NCI-H446 (cell line): ENCODE results near the gene CHTF18.
"Not testable (repeated sequence)": the region's sequence is repeated elsewhere in the genome, so short reads cannot be mapped to it uniquely, and the experiment has no call there.

ENCODE experiments used
- DNase-seq, 2 experiments: peaks; one replicate each; lab custom pipeline; 2025; lab: John Stamatoyannopoulos, UW

Gene CHTF18

DNA sequence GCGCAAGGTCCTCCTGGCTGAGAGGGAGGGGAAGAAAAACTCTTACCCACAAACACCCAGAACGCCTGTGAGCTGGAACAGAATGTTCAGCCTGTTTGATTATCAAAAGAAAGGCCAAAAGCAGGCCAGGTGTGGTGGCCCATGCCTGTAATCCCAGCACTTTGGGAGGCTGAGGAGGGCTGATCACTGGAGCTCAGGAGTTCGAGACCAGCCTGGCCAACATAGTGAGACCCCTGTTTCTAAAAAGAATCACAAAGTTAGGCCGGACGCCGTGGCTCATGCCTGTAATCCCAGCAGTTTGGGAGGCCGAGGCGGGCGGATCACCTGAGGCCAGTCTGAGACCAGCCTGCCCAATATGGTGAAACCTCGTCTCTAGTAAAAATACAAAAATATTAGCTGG, 12.1 kb upstream of the CHTF18 start:
- DNase-seq = not testable (repeated sequence)

DNA sequence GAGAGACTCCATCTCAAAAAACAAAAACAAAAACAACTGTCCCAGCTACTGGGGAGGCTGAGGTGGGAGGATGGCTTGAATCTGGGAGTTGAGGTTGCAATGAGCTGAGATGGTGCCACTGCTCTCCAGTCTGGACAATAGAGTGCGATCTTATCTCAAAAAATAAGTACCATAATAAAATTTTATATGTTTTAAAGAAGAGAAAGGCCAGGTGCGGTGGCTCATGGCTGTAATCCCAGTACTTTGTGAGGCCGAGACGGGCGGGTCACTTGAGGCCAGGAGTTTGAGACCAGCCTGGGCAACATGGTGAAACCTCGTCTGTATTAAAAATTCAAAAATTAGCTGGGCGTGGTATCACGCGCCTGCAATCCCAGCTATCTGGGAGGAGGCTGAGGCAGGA, 11.6 kb upstream of the CHTF18 start:
- no peak for DNase-seq

DNA sequence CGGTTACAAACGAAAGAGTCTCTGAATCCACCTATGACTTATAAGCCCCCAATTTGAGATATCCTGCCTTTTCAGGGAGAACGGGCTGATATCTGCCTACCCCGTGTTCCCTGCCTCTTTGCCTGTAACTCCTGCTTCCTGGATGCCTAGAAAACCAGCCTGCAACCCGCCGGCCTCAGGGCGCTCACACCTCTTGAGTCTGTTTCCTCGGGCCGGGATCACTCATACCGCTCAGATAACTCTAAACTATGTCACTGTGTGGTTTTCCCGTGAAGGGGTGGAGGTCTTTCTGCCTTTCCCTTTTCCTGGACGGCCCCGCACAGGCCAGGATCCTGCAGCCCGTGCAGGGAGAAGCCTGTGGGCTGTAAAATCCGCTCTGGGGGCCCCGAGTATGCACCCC, 10.6 kb upstream of the CHTF18 start:
- DNase-seq = no peak

DNA sequence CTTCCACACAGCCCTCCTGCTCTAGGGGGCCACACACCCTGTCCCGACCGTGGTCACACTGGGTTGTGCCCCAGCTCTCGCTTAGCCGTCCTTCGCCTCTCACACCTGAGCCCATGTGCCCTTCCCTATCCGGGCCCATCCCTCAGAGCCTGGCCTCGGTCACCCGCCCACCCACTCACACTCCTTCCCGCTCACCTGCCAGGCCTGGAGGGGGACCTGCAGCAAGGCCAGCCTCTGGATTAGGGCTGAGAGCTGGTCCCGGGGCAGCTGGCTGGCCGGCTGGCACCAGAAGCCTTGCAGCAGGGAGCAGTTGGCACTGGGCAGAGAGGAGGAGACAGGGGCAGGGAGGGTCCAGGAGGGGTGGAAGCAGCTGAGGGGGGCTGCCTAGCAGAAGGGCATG, 10.0 kb upstream of the CHTF18 start:
- no peak for DNase-seq

DNA sequence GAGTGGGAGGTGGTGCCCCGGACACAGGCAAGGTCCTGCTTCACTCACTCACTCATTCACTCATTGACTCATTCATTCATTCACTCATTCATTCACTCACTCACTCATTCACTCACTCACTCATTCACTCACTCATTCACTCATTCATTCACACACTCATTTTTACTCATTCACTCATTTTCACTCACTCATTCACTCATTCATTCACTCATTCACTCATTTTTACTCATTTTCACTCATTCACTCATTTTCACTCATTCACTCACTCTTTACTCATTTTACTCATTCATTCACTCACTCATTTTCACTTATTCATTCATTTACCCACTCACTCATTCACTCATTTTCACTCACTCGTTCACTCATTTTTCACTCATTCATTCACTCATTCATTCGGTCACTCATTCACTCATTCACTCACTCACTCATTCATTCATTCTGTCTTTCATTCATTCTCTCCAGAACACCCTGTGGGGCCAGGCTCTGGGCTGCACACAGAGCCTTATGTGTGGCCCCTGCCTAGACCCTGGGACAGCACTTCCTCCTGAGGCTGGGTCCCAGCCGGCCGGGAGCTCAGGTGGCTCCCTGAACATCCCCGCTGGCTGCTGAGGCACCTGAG, 9.4 kb upstream of the CHTF18 start:
- no peak for DNase-seq

DNA sequence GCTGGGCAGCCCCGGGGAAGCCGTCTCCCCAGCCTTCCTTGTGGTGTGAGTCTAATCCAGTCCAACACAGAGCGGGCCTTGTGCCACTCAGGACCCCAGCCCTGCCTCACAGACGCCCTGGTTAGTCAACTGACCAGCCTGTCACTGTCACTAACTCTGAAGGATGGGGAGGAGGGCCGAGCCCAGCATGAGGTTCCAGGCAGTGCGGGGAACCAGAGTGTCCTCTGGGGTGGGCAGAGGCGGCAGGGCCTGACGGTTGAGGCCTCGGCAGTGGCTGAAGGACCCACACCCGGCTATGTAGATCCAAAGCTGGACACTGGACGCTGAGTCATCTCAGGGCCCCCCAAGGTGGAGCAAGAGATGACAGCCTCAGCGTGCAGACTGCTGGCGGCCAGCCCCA, 8.9 kb upstream of the CHTF18 start:
- no peak for DNase-seq

DNA sequence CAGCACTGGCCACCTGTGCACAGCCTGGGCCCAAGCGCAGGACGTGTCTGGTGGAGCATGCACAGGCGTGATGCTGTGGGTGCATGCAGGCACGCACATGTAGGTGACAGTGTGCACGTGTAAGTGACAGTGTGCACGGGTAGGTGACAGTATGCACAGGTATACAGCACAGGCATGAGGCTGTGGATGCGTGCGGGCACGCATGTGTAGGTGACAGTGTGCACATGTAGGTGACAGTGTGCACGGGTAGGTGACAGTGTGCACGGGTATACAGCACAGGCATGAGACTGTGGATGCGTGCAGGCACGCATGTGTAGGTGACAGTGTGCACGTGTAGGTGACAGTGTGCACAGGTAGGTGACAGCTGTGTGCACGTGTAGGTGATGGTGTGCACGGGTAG, 8.1 kb upstream of the CHTF18 start:
- no peak for DNase-seq

DNA sequence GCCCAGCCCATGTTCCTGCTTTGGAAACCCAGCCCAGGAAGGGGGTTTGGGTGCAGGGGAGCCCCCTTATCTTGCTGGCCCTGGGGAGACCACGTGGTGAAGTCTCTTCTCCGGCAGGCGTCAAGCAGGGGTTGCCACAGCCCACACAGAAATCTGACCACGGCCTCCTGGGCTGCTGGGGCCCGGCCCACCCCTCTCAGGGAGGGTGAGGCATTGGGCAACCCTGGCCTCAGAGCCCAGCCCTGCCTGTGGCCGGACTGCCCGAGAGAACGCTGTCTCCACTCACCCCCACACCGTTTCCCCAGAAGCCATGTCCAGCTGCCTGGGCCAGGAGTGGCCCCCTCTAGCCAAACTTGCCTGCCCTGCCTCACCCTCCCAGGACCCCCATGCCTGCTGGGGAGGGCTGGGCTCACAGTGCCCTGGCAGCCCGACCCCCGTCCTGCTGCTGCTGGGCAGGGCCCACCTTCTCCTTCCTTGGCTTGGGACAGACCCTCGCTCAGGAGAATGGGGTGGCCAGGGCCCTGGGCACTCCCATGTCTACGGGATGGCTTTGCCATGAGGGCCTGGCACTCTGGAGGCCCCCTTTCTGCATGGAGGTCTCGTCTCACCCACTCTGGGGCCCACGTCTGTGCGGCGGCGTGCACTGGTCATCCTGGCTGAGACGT, 6.9 kb upstream of the CHTF18 start:
- DNase-seq = no peak

DNA sequence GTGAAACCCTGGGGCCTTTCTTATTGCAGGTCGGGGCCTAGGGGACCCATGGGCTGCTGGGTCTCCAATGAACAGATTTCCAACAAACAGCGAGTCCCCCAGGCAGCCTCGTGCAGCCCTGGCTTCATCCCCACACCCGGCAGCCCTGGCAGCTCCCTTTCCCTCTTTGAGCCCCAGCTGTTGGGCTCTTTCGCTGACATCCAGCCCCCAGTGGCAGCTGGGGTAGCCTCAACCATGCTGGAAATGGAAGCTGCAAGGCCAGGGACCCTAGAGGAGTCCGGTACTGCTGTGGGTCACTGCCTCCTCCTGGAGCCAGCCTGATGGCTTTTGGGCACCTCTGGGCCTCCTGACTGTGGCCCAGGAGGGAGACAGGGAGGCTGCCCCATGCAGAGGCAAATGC, 6.2 kb upstream of the CHTF18 start:
- no peak for DNase-seq

DNA sequence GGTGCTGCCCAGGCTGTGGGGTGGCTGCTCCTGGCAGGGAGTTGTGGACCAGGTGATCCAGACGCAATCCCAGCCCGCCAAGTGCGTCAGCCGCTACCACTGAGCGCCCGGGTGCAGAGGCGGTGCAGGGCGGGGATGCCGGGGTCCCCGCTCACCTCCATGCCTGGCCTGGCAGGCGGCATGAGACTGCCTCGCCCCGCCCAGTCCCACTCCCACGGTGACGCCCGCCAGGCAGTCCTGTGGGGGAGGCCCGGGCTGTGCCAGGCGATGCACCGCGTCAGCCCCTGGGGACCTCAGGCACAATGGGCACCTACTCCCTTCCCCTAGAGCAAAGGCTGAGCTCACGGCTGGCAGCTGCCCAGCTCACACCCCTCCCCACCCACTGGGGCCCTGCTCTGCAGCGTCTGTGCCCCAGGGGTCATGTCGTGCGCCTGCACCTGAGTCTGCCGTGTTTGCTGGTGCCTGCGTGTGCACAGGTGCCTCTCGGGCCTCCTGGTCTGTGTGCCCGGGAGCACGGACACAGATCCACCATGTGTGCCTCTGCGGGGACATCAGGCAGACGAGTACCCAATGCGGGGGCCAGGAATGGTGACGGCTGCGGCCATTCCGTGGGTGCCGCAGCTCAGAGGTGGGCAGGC, 5.5 kb upstream of the CHTF18 start:
- no peak for DNase-seq

DNA sequence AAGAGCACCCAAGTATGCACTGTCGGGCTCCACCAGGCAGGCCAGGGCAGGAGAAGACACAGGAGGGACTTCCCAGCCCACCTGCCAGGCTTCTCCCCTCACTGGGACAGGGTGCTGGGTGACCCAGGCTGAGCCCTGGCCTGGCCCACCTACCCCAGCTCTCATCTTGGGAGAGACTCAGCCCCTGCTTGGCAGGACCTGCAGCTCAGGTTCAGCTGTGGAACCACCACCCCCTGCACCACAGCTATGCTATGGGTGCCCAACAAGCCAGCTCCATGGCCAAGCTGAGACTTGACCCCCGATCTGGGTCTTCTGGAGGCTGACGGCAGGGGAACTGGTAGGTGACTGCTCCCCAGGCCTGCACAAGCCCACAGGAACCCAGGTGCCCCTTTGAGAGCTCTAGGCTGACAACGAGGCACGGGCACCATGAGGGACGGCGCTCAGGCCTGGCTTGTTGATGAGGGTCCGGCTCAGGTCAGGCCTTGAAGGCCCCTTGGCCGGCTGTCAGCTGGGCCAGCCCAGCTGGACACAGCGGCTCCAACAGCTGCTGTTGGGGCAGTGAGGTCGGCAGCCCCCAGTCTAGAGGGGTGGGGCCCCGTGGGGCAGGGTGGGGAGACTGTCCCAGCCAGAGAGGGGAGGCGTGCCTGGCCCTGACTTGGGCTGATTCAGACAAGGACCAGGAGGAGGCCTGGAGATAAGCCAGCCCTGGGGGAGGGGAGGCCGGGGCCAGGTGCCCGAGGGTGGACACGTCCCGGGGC, 4.8 kb upstream of the CHTF18 start:
- DNase-seq = no peak

DNA sequence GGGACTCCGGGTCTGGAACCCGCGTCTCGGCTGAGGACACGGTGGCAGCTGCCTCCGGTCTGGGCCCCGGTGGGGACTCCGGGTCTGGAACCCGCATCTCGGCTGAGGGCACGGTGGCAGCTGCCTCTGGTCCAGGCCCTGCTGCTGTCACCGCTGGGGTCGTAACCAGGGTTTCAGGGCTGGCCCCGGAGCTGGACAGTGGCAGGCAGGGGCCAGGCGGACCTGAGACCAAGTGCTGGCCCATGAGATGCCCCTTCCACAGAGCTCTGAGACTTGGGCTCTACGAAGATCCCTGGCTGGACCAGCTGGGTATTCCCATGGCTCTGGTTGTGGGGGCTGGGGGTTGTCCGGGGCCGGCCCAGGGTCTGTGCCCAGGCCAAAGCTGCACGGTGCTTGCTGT, 4.0 kb upstream of the CHTF18 start:
- DNase-seq = no peak

DNA sequence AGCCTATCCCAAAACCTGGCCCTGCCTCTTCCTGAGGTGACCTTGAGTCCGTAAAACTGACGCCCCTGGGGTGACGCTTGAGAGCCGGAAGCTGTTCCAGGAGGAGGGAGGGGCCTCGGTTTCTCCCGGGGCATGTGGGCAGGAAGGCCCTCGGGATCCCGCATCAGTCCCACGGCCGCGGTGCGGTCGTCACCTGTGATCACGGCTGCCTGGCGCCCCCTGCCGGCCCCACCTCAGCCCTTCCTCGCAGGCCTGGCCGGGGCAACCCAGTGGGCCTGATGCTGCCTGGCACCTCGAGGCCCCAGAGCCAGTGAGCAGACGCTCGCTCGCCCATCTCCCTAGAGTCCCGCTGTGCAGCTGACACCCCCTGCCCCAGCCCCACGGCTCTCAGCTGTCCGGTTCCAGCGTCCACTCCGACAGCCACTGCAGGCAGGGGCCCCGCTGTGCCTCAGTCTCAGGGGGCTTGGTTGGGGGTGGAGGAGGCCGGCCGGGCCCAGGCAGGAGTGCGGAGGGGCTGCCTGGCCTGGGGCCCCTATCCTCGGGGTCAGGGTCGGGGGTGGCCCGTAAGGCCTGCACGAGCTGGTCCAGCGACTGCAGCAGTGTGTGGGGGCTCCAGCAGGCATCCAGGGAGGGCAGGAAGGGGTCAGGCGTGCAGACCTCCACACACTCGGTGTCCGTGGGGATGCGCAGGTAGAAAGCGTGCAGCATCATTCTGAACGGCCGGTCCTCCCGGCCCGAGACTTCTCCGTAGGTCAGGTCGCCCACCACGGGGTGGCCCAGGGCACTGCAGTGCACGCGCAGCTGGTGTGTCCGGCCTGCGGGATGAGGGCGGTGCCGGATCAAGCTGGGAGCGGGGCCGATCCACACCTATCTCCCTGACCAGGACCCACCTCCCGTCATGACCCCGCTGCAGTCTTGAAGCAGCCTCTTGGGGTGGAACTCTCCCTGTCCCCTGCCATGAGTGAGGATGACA, 2.6 kb upstream of the CHTF18 start:
- peak in 1 of 2 experiments; percentile 21 for DNase-seq

DNA sequence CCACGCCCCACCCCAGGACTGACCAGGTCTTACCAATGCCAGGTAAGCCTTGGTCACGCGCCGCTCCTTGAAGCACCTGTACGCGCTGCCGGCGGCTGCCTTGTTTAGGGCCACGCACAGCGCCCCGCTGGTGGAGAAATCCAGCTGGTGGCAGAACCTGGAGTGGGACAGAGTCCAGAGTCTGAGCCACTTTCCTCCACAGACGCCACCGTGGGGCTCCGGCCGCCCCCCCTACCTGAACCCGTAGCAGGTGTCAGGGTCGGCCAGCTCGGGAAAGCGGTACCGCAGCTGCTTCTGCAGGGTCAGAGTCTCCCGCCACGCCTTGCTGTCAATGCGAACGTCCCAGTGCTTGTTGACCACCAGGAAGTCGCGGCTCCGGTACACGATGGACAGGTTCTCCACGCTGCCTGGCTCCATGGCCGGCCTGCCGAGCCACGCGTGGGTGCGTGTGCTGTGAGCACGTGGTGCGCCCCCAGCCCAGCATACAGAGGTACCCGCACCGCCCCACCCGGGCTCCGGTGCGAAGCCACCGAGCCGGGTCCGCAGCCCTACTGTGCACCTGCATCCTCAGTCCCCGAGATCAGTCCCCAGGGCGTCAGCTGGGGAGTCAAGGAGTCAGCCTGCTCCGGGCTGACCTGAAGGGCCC, 976 bp upstream of the CHTF18 start:
- no peak for DNase-seq

DNA sequence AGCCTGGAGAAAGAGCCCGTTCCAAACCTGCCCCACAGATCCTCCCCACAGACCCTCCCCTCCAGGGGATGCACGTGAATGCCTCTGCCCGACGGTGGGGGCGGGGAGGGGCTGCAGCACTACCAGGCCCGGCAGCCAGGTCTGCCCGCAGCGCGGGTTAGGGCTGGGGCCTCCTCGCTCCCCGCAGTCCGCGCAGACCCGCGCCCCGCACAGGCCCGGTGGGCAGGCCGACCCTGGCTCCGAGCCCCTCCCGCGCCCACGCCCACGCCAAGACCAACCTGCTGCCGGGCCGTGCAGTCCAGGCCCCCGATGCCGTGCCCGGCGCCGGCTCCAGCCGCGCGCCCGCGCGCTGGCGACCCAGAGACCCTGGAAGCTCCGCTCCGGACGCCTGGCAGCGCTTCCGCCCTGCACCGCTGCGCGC, 432 bp upstream of the CHTF18 start, which contains the start of gene RPUSD1:
RPUSD1 (minus strand) TSS at position 404 of the 421 bp plus-strand sequence. CDS start 644 bp downstream, outside the sequence.
- DNase-seq = no peak

DNA sequence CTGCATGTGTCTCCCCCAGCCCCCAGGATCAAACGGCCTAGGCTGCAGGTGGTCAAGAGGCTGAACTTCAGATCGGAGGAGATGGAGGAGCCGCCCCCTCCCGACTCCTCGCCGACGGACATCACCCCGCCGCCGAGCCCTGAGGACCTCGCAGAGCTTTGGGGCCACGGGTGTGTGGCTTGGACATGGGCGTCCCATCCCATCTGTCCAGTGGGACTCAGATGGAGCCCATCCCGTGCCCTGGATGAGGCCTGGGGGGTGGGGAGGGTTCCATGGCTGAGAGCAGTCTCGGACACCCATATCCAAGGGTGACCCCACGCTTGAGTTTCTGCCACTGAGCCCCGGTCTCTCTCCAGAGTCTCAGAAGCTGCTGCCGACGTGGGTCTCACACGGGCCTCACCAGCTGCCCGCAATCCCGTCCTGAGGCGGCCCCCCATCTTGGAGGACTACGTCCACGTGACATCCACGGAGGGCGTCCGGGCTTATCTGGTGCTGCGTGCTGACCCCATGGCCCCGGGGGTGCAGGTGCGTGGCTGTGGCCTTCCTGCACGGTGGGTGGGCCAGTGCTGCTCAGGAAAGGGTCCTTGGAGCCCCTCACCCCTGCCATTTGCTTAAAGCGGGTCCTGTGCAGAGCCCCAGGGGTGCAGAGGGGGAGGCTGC, 901 bp downstream of the CHTF18 start:
- DNase-seq = no peak

DNA sequence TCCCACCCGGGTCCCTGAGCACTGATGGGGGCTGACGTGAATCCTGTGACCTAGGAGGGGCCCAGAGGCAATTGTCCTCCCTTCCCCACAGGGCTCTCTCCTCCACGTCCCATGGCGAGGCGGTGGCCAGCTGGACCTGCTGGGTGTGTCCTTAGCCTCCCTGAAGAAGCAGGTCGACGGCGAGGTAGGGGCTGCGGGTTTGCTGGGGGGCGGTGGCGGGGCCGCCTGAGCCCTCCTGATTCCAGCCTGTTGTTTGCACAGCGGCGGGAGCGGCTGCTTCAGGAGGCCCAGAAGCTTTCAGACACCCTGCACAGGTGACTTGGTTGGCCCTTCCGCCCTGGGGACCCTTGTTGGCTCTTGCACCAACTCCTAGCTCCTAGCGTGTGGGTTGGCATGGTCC, 1.7 kb downstream of the CHTF18 start:
- no peak for DNase-seq

DNA sequence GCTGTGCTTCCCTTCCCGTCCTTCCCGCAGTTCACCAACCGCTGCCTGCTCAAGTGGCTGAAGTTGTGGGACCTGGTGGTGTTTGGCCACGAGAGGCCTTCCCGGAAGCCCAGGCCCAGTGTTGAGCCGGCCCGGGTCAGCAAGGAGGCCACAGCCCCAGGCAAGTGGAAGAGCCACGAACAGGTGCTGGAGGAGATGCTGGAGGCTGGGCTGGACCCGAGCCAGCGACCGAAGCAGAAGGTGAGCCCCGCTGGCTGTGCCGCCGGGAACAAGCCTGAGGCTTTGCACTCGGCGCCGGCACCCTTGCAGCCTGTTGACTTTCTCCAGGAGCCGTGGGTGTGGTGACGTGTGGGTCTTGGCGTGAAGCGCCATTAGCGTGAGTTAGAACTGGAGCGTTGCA, 2.7 kb downstream of the CHTF18 start:
- no peak for DNase-seq

DNA sequence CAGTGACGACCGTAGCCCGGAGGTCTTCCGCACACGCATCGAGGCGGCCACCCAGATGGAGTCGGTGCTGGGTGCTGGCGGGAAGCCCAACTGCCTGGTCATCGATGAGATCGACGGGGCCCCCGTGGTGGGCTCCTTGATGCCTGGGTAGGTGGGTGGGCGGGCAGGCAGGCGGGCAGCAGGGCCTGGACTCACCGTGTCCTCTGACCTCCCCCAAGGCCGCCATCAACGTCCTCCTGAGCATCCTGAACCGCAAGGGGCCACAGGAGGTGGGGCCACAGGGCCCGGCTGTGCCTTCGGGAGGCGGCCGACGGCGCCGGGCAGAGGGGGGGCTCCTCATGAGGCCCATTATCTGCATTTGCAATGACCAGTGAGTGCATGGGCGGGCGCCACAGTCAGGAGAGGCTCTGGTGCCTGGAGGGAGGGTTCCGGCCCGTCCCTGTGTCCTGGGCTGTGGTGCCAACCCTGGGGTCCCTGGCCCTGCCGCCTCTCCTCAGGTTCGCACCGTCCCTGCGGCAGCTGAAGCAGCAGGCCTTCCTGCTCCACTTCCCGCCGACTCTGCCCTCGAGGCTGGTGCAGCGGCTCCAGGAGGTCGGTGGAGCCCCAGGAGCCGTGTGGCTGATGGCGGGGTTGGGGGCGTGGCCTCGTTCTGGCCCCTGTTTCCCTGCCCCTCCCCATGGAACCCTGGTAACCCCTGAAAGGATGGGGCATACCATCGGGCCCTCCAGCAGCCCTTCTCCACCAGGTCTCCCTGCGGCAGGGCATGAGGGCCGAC, 4.0 kb downstream of the CHTF18 start:
- DNase-seq = no peak

DNA sequence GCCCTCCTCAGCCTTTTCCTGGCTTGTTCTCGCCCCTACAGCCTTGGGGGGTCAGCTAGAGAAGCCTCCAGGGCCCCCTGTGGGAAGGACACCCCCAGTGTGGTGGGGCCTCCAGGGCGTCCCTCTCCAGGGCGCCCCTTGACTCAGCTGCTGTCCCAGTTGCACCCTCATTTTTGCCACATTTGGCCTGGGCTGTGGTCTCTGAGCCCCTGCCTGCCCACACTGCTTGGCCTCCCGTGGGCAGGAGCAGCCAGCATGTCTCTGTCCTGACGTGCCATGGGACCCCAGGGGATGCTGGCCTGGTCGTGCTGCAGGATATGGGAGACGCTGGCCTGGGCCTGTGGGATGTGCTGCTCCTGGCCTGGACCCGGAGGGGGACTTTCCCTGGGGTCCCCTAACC, 5.0 kb downstream of the CHTF18 start:
- DNase-seq = no peak
